Heart right ventricle (tissue), 16 donors: Measurements from ENCODE around the gene FGF1. TPM values are rescaled to one million over a fixed set of nuclear protein-coding genes. Genes with fewer than 3 reads are reported as not detected.

Experiments used
- ATAC-seq, 8 donors: fragments of 200-7000 bp; cut with Tn5 transposase; one replicate each; pipeline ENCODE4 v1.9.1; 2020; ENCODE audit warnings: mild to moderate bottlenecking in 8 of 8, moderate library complexity in 8 of 8, moderate number of reproducible peaks in 1 of 8
- DNase-seq, 2 donors: peaks; one replicate each; pipeline ENCODE4 v3.0.0-alpha.2; 2020
- H3K27ac ChIP-seq, 10 donors: fragments of 200-600 bp; sonication (generic) in 2 of 10; one replicate each; pipeline versions ENCODE4 v1.5.0 to v1.8.0; 2020 to 2022; ENCODE audit warnings: mild to moderate bottlenecking in 3 of 10
- H3K27me3 ChIP-seq, 7 donors: fragments of 200-600 bp; one replicate each; pipeline ENCODE4 v1.8.0; 2021 to 2022; ENCODE audit warnings: mild to moderate bottlenecking in 2 of 7
- H3K36me3 ChIP-seq, 9 donors: fragments of 200-600 bp; sonication (generic) in 1 of 9; one replicate each; pipeline versions ENCODE4 v1.5.0 to v1.8.0; 2020 to 2022; ENCODE audit warnings: mild to moderate bottlenecking in 2 of 9
- H3K4me1 ChIP-seq, 9 donors: fragments of 200-600 bp; sonication (generic) in 1 of 9; one replicate each; pipeline versions ENCODE4 v1.5.0 to v1.8.0; 2020 to 2022; ENCODE audit warnings: mild to moderate bottlenecking in 4 of 9
- H3K4me3 ChIP-seq, 10 donors: fragments of 200-600 bp; sonication (generic) in 2 of 10; one replicate each; pipeline versions ENCODE4 v1.5.0 to v1.8.0; 2020 to 2022; ENCODE audit warnings: mild to moderate bottlenecking in 7 of 10, moderate library complexity in 2 of 10
- H3K9me3 ChIP-seq, 11 donors: fragments of 200-600 bp in 10 of 11; sonication (generic) in 2 of 11; one replicate each; pipeline versions ENCODE4 v1.5.0 to v1.8.0; 2013 to 2022; ENCODE audit warnings: mild to moderate bottlenecking in 2 of 11, control low read depth in 1 of 11, moderate library complexity in 1 of 11
- WGBS, 2 donors: extraction: QIAGEN DNeasy Blood & Tissue Kit; methylation state at CpG; one replicate each; pipeline ENCODE4 v1.1.7; 2013; ENCODE audit warnings: inconsistent platforms in 1 of 2; 5-methylcytosine and 5-hydroxymethylcytosine counted together
- intact Hi-C, 10 donors: fragments of 100-400 bp; cut with DNase I; formaldehyde crosslinking; loops; one replicate each; pipeline versions ENCODE4 v1.11.1 to v1.14.2; 2022
- polyA plus RNA-seq, 2 donors: library from polyadenylated mRNA; stranded (reverse); fragments of 200-250 nt; gene quantifications; one replicate each; pipeline ENCODE4 v1.2.3, GENCODE V29; 2013
- total RNA-seq, 10 donors: library from RNA; stranded (reverse); fragmentation: NEBNext Ultra II Directional in 3 of 10; extraction: Animal tissue kit (Norgen Biotek cat#: 25700) in 3 of 10; gene quantifications; one replicate each; pipeline versions ENCODE4 v1.2.1 to v1.2.4, GENCODE V29; 2021 to 2023
- TF ChIP-seq, protein P1 (sequence below), 9 donors: fragments of 200-600 bp; sonication (generic) in 2 of 9; IDR thresholded peaks; one replicate each; pipeline versions ENCODE4 v1.5.0 to v1.8.0; 2021 to 2022; ENCODE audit warnings: antibody characterized with exemption in 9 of 9, mild to moderate bottlenecking in 5 of 9, moderate library complexity in 1 of 9
- donor health status: Arrhythmogenic right ventricular cardiomyopathy.
- donor health status: ischemic (EF 13 %, LVEDD 7.1; RV severe dilation, severe dysfunction).
- donor health status: healthy with polysubstance abuse.
- donor health status: DM: no; HTN: yes; CAD: no.
- donor health status: DM: no; HTN: no; CAD: no.
- donor health status: ischemic (EF 25% LVEDD 6.9; RV normal size, moderate dysfunction).
- donor health status: ischemic (EF 25% LVEDD 5.7; RV mildly dilated, moderate dysfunction).
- donor health status: healthy.
- donor health status: DM: yes; HTN: yes; CAD: no.
- donor health status: Ischemic cardiomyopathy.
- donor health status: ischemic (EF 35%, LVEDD 5.7; RV mildly dilated, moderate dysfunction).
- donor health status: nonischemic (EF 11% LVEDD 7.7; RV severe dilation, severe dysfunction).
- donor health status: DM: yes; HTN: yes; CAD: no.
- donor health status: PGD.
- donor health status: ischemic (EF 29% LVEDD 5.4; RV normal size, mild dysfunction).
- donor health status: nonischemic (EF 23%, LVEDD 6.1; RV moderate dilation, normal function).

Gene FGF1
- total and polyA plus RNA-seq, 12 donors, result 5.1 to 110 (median 53.7) TPM

DNA sequence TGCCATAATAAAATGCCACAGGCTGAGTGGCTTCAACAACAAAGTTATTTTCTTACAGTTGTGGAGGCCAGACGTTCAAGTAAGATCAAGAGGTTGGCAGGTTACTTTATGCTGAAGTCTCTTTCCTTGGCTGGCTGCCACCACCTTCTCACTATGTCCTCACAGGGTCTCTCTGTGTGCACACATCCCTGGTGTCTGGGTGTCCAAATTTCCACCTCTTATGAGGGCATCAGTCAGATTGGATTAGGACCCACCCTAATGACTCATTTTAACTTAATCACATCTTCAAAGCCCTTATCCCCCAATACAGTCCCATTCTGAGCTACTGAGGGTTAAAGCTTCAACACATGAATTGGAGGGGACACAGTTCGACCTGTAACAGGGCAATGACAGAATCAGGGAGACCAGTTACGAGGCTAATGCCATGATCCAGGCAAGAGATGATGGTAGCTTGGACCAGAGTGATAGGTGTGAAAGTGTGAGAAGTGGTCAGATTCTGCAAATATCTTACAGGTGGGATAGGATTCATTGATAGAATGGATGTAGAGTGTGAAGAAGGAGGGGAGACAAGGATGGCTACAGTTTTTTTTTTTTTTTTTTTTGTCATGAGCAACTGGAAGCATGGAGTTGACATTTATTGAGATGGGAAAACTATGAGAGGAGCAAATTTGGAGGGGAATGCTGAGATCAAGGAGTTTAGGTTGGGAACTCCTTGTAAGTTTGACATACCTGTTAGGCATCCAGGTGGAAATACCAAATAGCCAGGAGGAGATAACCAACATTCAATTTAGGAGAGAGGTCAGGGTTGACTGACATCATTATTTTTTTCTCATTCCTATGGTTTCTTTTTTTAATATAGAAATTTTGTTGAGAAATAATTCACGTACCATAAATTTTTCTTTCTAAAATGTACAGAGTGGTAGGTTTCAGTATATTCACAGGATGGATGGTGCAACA lies 39.6 kb upstream of the FGF1 start:
- H3K4me3 ChIP-seq, result no peak overlapping the region
- intact Hi-C loops, result no loop called here
- TF ChIP-seq, protein P1, sequence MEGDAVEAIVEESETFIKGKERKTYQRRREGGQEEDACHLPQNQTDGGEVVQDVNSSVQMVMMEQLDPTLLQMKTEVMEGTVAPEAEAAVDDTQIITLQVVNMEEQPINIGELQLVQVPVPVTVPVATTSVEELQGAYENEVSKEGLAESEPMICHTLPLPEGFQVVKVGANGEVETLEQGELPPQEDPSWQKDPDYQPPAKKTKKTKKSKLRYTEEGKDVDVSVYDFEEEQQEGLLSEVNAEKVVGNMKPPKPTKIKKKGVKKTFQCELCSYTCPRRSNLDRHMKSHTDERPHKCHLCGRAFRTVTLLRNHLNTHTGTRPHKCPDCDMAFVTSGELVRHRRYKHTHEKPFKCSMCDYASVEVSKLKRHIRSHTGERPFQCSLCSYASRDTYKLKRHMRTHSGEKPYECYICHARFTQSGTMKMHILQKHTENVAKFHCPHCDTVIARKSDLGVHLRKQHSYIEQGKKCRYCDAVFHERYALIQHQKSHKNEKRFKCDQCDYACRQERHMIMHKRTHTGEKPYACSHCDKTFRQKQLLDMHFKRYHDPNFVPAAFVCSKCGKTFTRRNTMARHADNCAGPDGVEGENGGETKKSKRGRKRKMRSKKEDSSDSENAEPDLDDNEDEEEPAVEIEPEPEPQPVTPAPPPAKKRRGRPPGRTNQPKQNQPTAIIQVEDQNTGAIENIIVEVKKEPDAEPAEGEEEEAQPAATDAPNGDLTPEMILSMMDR (IDR thresholded peaks at IDR 0.05), result no peak
- H3K36me3 ChIP-seq, result no peaks in the 10 kb centered on the region
- DNase-seq (no peak), ATAC-seq (peak in 1 of 8 donors; percentile 21)
- H3K27ac ChIP-seq, result peak overlapping the region in 1 of 10 donors; percentile 36
- no peaks in the 10 kb centered on the region for H3K9me3 ChIP-seq
- WGBS, 2 donors, result 84 to 85% methylated on average over 4 of the region's 4 CpGs
- no peaks in the 10 kb centered on the region for H3K27me3 ChIP-seq
- H3K4me1 ChIP-seq, result peaks cover 0 to 29% (median 11%) of the 10 kb centered on the region in 9 donors

DNA sequence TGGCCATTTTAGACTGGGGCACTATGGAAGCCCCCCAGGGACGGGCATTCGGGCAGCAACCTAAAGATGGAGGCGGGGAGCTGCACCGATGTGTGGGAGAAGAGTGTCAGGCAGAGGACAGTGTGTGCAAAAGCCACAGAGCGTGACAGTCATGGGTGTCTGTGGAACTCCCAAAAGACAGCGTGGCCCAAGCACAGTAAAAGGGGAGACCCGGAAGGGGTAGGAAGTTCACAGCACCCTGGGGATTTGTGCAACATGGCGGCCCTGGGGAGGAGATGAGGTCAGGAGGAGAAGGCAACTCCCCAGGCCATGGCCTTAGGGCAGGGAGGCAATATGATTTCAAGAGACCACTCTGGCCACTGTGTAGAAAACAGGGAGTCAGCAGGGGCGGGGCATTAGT lies 38.9 kb upstream of the FGF1 start:
- no peaks in the 10 kb centered on the region for H3K27me3 ChIP-seq
- no peaks in the 10 kb centered on the region for H3K9me3 ChIP-seq
- ATAC-seq (no peak), DNase-seq (no peak)
- TF ChIP-seq, protein P1 (IDR thresholded peaks at IDR 0.05), result no peak
- no peaks in the 10 kb centered on the region for H3K36me3 ChIP-seq
- intact Hi-C loops, result loop anchor here in 2 of 10 donors (5.0 kb wide), 2 partner anchors 47 to 157 kb away; partner anchors contain the start of gene ARHGAP26 (in 1 of the 2)
- 93 to 95% methylated on average over 9 of the region's 9 CpGs for WGBS, 2 donors
- no peak overlapping the region for H3K4me3 ChIP-seq
- H3K4me1 ChIP-seq, result peaks cover 0 to 29% (median 11%) of the 10 kb centered on the region in 9 donors
- H3K27ac ChIP-seq, result no peak overlapping the region

DNA sequence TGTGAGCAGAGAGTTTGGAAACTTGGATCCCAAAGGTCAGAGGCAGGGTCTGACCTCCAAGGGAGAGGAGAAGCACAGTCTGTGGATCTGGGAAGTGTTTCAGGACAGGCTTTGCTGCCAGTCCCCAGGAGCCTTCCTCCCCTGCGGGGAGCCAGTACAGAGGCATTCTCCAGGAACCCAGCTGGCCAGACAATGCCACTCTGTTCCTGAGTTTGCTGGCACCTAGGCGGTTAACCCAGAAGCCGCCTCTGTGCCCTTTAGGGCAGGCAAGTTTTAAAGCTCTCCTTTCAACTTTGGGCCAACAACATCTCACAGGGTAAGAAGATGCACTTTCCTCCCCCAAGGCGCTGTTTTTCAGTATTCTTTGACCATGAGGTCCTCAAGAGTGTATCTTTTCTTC lies 37.0 kb upstream of the FGF1 start:
- H3K9me3 ChIP-seq, result no peaks in the 10 kb centered on the region
- ATAC-seq (no peak), DNase-seq (no peak)
- no peaks in the 10 kb centered on the region for H3K36me3 ChIP-seq
- peaks cover 0 to 27% (median 11%) of the 10 kb centered on the region in 9 donors for H3K4me1 ChIP-seq
- TF ChIP-seq, protein P1 (IDR thresholded peaks at IDR 0.05), result no peak
- intact Hi-C loops, result loop anchor here in 2 of 10 donors (5.0 kb wide), 2 partner anchors 49 to 159 kb away; partner anchors contain the start of gene ARHGAP26 (in 1 of the 2)
- no peak overlapping the region for H3K27ac ChIP-seq
- no peaks in the 10 kb centered on the region for H3K27me3 ChIP-seq
- H3K4me3 ChIP-seq, result no peak overlapping the region
- 88 to 94% methylated on average over 4 of the region's 4 CpGs for WGBS, 2 donors

DNA sequence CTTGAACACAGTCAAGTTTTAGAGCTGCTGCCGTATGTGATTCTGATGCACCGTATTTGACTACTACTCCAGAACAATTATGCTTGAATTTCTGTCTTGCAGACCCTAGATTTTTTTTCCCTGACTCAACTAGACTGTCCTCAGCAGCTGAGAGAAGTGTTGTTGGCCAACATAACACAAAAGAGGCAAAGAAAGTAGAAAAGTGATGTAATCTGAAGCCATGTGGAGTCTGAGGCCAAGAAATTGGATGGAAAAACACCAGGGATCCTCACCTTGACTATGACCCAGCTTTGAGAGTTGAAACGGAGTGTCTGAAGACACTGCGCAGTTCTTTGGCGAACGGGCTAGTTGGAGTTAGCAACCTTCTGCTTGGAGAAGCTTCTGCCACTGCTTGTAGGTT lies 36.3 kb upstream of the FGF1 start:
- no peak for DNase-seq
- intact Hi-C loops, result loop anchor here in 2 of 10 donors (5.0 kb wide), 2 partner anchors 50 to 160 kb away; partner anchors contain the start of gene ARHGAP26 (in 1 of the 2)
- no peaks in the 10 kb centered on the region for H3K36me3 ChIP-seq
- no peak overlapping the region for H3K4me3 ChIP-seq
- no peaks in the 10 kb centered on the region for H3K9me3 ChIP-seq
- no peaks in the 10 kb centered on the region for H3K27me3 ChIP-seq
- peaks cover 3 to 32% (median 17%) of the 10 kb centered on the region in 9 donors for H3K4me1 ChIP-seq
- WGBS, 2 donors, result 88 to 94% methylated on average over 6 of the region's 6 CpGs
- no peak for ATAC-seq
- TF ChIP-seq, protein P1 (IDR thresholded peaks at IDR 0.05), result no peak
- H3K27ac ChIP-seq, result no peak overlapping the region
